ENCODE measurements around the gene RBM33.

DNA sequence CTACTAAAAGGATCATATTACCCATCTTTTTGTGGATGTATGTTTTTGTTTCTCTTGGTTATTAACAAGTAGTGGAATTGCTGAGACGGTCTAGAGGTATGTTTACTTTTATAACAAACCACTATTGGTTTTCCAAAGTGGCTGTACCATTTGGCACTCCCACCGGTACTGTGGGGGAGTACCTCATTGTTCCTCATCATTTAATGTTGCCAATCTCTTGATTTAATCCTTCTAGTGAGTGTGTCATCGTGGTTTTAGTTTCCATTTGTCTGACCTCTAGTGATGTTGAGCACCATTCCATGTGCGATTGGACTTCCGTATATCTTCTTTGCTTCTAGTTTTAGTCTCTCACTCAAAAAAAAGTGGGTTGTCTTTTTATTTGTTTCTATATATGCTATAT is 50.4 kb downstream of the RBM33 start:
- TF ChIP-seq, protein P1, sequence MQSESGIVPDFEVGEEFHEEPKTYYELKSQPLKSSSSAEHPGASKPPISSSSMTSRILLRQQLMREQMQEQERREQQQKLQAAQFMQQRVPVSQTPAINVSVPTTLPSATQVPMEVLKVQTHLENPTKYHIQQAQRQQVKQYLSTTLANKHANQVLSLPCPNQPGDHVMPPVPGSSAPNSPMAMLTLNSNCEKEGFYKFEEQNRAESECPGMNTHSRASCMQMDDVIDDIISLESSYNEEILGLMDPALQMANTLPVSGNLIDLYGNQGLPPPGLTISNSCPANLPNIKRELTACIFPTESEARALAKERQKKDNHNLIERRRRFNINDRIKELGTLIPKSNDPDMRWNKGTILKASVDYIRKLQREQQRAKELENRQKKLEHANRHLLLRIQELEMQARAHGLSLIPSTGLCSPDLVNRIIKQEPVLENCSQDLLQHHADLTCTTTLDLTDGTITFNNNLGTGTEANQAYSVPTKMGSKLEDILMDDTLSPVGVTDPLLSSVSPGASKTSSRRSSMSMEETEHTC (IDR thresholded peaks at IDR 0.05) = no peak
- TF ChIP-seq CREM (IDR thresholded peaks at IDR 0.05; ENCODE audit: low read depth) = no peak
- no peak for TF ChIP-seq FOXA3 (CRISPR knock-in tag; conservative IDR thresholded peaks at IDR 0.05 in 1 of 2, IDR thresholded peaks at IDR 0.05 in 1 of 2)
- TF ChIP-seq, protein P2, sequence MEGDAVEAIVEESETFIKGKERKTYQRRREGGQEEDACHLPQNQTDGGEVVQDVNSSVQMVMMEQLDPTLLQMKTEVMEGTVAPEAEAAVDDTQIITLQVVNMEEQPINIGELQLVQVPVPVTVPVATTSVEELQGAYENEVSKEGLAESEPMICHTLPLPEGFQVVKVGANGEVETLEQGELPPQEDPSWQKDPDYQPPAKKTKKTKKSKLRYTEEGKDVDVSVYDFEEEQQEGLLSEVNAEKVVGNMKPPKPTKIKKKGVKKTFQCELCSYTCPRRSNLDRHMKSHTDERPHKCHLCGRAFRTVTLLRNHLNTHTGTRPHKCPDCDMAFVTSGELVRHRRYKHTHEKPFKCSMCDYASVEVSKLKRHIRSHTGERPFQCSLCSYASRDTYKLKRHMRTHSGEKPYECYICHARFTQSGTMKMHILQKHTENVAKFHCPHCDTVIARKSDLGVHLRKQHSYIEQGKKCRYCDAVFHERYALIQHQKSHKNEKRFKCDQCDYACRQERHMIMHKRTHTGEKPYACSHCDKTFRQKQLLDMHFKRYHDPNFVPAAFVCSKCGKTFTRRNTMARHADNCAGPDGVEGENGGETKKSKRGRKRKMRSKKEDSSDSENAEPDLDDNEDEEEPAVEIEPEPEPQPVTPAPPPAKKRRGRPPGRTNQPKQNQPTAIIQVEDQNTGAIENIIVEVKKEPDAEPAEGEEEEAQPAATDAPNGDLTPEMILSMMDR (IDR thresholded peaks at IDR 0.05 in 2 of 3, conservative IDR thresholded peaks at IDR 0.05 in 1 of 3; ENCODE audit: insufficient read depth in 2 of 3, low read depth in 1 of 3, low read length in 3 of 3) = no peak
- no peak for TF ChIP-seq SREBF1 (IDR thresholded peaks at IDR 0.05; ENCODE audit: borderline replicate concordance, low read depth, low read length)
- TF ChIP-seq BDP1 (IDR thresholded peaks at IDR 0.05; ENCODE audit: insufficient read depth, insufficient read length) = no peak
- TF ChIP-seq, protein P3, sequence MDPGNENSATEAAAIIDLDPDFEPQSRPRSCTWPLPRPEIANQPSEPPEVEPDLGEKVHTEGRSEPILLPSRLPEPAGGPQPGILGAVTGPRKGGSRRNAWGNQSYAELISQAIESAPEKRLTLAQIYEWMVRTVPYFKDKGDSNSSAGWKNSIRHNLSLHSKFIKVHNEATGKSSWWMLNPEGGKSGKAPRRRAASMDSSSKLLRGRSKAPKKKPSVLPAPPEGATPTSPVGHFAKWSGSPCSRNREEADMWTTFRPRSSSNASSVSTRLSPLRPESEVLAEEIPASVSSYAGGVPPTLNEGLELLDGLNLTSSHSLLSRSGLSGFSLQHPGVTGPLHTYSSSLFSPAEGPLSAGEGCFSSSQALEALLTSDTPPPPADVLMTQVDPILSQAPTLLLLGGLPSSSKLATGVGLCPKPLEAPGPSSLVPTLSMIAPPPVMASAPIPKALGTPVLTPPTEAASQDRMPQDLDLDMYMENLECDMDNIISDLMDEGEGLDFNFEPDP (CRISPR knock-in tag; IDR thresholded peaks at IDR 0.05) = no peak
- no peak for TF ChIP-seq ZNF121 (CRISPR knock-in tag; conservative IDR thresholded peaks at IDR 0.05)
- TF ChIP-seq, protein P4, sequence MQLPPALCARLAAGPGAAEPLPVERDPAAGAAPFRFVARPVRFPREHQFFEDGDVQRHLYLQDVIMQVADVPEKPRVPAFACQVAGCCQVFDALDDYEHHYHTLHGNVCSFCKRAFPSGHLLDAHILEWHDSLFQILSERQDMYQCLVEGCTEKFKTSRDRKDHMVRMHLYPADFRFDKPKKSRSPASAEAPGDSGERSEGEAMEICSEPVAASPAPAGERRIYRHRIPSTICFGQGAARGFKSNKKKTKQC (CRISPR knock-in tag; IDR thresholded peaks at IDR 0.05) = no peak
- no peak for TF ChIP-seq TARDBP (IDR thresholded peaks at IDR 0.05)
- TF ChIP-seq CHD2 (IDR thresholded peaks at IDR 0.05; ENCODE audit: low read depth, low read length) = no peak

All from K562 (cell line).